ENCODE measurements around the gene IGF2BP2. TPM values are rescaled to one million over a fixed set of nuclear protein-coding genes. Genes with fewer than 3 reads are reported as not detected.
A peak's percentile ranks its signal among the peaks of the same experiment; 100 is the strongest.

IGF2BP2 gene
- total and polyA plus RNA-seq, 2 of the 13 experiments (the other 11 are each of a cell fraction or from before 2014, with no cell fraction given), result 6.5 to 46.0 TPM

DNA sequence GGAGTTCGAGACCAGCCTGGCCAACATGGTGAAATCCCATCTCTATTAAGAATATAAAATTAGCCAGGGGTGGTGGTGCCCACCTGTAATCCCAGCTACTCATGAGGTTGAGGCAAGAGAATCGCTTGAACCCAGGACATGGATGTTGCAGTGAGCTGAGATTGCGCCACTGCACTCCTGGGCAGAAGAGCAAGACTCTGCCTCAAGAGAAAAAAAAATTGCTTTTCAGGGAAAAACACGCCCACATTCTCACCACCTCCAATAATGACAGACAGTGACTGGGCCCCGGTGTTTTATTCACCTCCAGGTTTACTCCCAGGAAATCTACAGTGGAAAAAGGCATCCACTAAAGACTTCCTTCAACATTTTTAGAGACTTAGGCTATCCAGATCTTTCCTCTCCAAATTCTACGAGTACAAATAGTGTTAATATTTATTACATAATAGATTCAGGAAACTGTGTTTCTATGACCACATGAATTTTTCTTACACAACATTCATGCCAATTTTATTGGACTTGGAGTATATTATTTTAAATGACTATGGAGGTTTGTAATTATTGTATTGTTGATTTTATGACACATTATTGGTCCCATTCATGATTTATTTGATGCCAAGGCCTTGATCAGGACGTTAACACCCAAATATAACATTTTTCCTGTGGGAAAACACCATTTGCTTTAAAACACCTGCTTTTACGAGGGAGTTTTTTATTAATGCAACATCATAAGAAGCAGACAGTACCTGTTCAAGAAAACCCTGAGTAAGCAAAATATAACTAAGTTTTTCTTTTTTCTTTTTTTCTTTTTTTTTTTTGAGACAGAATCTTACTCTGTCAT lies 26.6 kb downstream of the IGF2BP2 start (continued):
- no peak for TF ChIP-seq NKX3-1 (CRISPR knock-in tag; IDR thresholded peaks at IDR 0.05)
- no peak for TF ChIP-seq HMG20B (CRISPR knock-in tag; conservative IDR thresholded peaks at IDR 0.05)
- TF ChIP-seq, protein P1, sequence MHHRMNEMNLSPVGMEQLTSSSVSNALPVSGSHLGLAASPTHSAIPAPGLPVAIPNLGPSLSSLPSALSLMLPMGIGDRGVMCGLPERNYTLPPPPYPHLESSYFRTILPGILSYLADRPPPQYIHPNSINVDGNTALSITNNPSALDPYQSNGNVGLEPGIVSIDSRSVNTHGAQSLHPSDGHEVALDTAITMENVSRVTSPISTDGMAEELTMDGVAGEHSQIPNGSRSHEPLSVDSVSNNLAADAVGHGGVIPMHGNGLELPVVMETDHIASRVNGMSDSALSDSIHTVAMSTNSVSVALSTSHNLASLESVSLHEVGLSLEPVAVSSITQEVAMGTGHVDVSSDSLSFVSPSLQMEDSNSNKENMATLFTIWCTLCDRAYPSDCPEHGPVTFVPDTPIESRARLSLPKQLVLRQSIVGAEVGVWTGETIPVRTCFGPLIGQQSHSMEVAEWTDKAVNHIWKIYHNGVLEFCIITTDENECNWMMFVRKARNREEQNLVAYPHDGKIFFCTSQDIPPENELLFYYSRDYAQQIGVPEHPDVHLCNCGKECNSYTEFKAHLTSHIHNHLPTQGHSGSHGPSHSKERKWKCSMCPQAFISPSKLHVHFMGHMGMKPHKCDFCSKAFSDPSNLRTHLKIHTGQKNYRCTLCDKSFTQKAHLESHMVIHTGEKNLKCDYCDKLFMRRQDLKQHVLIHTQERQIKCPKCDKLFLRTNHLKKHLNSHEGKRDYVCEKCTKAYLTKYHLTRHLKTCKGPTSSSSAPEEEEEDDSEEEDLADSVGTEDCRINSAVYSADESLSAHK (CRISPR knock-in tag; IDR thresholded peaks at IDR 0.05; ENCODE audit: borderline replicate concordance), result no peak
- no peak for TF ChIP-seq ZNF513 (CRISPR knock-in tag; conservative IDR thresholded peaks at IDR 0.05)
- no peak for TF ChIP-seq MBNL3 (CRISPR knock-in tag; conservative IDR thresholded peaks at IDR 0.05)

GRCh38 chr3:185797108-185797881 lies 27.5 kb downstream of the IGF2BP2 start:
- peak overlapping the region; percentile 34 for H3K4me2 ChIP-seq (ENCODE audit: low read depth, low read length)
- peaks cover 68% of the 10 kb centered on the region for H3K4me1 ChIP-seq (ENCODE audit: insufficient read depth, low read length)
- DNase-seq (ENCODE audit: low spot score) (no peak), ATAC-seq (peak; percentile 65), FAIRE-seq (no peak)
- TF ChIP-seq BCL6 (CRISPR knock-in tag; IDR thresholded peaks at IDR 0.05) (peak; percentile 18; the same call in 1 of the 2 replicates), ZNF24 (IDR thresholded peaks at IDR 0.05) (no peak), ZFP36L1 (CRISPR knock-in tag; IDR thresholded peaks at IDR 0.05) (0 out of 2 replicates have a peak, but pooled peaks have one; percentile 44)
- peaks cover 0 to 2% of the 10 kb centered on the region in 2 experiments; a peak in 1 of 5 replicates for H3K36me3 ChIP-seq (replicated peaks in 1 of 2; ENCODE audit: control insufficient read depth in 1 of 2, insufficient read depth in 2 of 2, low read length in 2 of 2)
- WGBS (ENCODE audit: low lambda C conversion rate), result 51% methylated on average over 8 of the region's 8 CpGs
- POLR2A ChIA-PET, result interaction anchor here (0.8 to 1.4 kb wide), 5 partner anchors 21 to 141 kb away, joined by 3 to 6 read pairs (median 3); partner anchors contain the start of gene TRA2B
- peaks cover 89% of the 10 kb centered on the region for H3K79me2 ChIP-seq (ENCODE audit: insufficient read depth, low read length)
- H3K9me3 ChIP-seq (ENCODE audit: low read length), result no peaks in the 10 kb centered on the region
- H3K4me3 ChIP-seq (replicated peaks in 1 of 3; ENCODE audit: insufficient read depth in 1 of 3, low read depth in 2 of 3, low read length in 3 of 3), result no peak overlapping the region
- intact Hi-C loops (cut with micrococcal nuclease; ENCODE audit: unreplicated experiment) (no loop called here), in situ Hi-C loops (cut with HindIII; ENCODE audit: extremely low pct_ligation_motif_present, low pct_unique_long_range_greater_than_20kb) (no loop called here)
- H3K27ac ChIP-seq (ENCODE audit: extremely low read length, insufficient read depth, low read length), result peak overlapping the region; percentile 64
- H4K20me1 ChIP-seq (ENCODE audit: insufficient read depth, low read length), result peaks cover 91% of the 10 kb centered on the region
- BruUV-seq (replicated peaks), result no TSS peak
- no peaks in the 10 kb centered on the region for H3K27me3 ChIP-seq (ENCODE audit: control insufficient read depth in 1 of 2, insufficient read depth in 2 of 2, low read length in 2 of 2)
- CTCF ChIA-PET (ENCODE audit: low intra/inter-chr PET ratio, low total read pairs), result no interaction called here
- peak overlapping the region; percentile 42; the same call in 1 of the 2 replicates for H3K9ac ChIP-seq (ENCODE audit: insufficient read depth, low read depth, low read length)
- H2AFZ ChIP-seq (ENCODE audit: low read length), result no peak overlapping the region
